Keratinocyte (primary cell): ENCODE data around the gene DCDC1. TPM values are rescaled to one million over a fixed set of nuclear protein-coding genes. Genes with fewer than 3 reads are reported as not detected.
A peak's percentile ranks its signal among the peaks of the same experiment; 100 is the strongest.

Experiments
- DNase-seq: peaks from one replicate; pipeline ENCODE4 v3.0.0-alpha.2; 2011; ENCODE audit warnings: low read depth, missing footprints, low spot score
- FAIRE-seq: peaks from 2 replicates; lab custom pipeline; 2011; peaks lifted over from hg19 to GRCh38; lab: Jason Lieb, UNC
- H2AFZ ChIP-seq: 2 replicates; pipeline ENCODE4 v1.6.0; 2012; ENCODE audit warnings: low read length, control low read depth, inconsistent platforms; ENCODE audit not compliant: control insufficient read depth
- H3K27ac ChIP-seq: 2 replicates; pipeline ENCODE4 v1.5.1; 2011; ENCODE audit warnings: low read length; ENCODE audit not compliant: control insufficient read depth, insufficient read depth
- H3K27me3 ChIP-seq: 3 replicates; pipeline ENCODE4 v1.6.0; 2011; ENCODE audit warnings: low read length; ENCODE audit not compliant: control insufficient read depth, insufficient read depth; ENCODE audit errors: extremely low read depth
- H3K36me3 ChIP-seq, 2 experiments: 2 replicates in 1 of 2; 3 replicates in 1 of 2; pipeline ENCODE4 v1.5.1; 2011; ENCODE audit warnings: low read length in 2 of 2, mild to moderate bottlenecking in 1 of 2; ENCODE audit not compliant: control insufficient read depth in 2 of 2, insufficient read depth in 2 of 2; ENCODE audit errors: extremely low read depth in 1 of 2
- H3K4me1 ChIP-seq: 3 replicates; pipeline ENCODE4 v1.5.1; 2011; ENCODE audit warnings: low read length; ENCODE audit not compliant: control insufficient read depth, insufficient read depth; ENCODE audit errors: extremely low read depth
- H3K4me2 ChIP-seq: 3 replicates; pipeline ENCODE4 v1.6.0; 2011; ENCODE audit warnings: low read depth, low read length; ENCODE audit not compliant: control insufficient read depth, insufficient read depth; ENCODE audit errors: extremely low read depth
- H3K4me3 ChIP-seq, 3 experiments: fragments of 200-600 bp in 1 of 3; sonication (generic) in 1 of 3; 2 replicates in 2 of 3; 3 replicates in 1 of 3; pipeline ENCODE4 v1.5.1; 2011 to 2016; ENCODE audit warnings: low read length in 3 of 3, mild to moderate bottlenecking in 3 of 3, control low read depth in 2 of 3, inconsistent platforms in 1 of 3, low read depth in 1 of 3, mixed read lengths in 1 of 3, mixed run types in 1 of 3, moderate library complexity in 1 of 3; ENCODE audit not compliant: control insufficient read depth in 2 of 3, insufficient read depth in 2 of 3; ENCODE audit errors: extremely low read depth in 1 of 3
- H3K79me2 ChIP-seq: 2 replicates; pipeline ENCODE4 v1.6.0; 2012; ENCODE audit warnings: low read length; ENCODE audit not compliant: control insufficient read depth, insufficient read depth
- H3K9ac ChIP-seq: 3 replicates; pipeline ENCODE4 v1.6.0; 2011; ENCODE audit warnings: low read length; ENCODE audit not compliant: control insufficient read depth, insufficient read depth; ENCODE audit errors: extremely low read depth
- H3K9me1 ChIP-seq: 3 replicates; pipeline ENCODE4 v1.6.0; 2011; ENCODE audit warnings: low read length; ENCODE audit not compliant: control insufficient read depth, insufficient read depth; ENCODE audit errors: extremely low read depth
- H3K9me3 ChIP-seq: 2 replicates; pipeline ENCODE4 v1.5.1; 2012; ENCODE audit warnings: low read depth, low read length; ENCODE audit not compliant: control insufficient read depth
- H4K20me1 ChIP-seq: 3 replicates; pipeline ENCODE4 v1.6.0; 2011; ENCODE audit warnings: low read length; ENCODE audit not compliant: control insufficient read depth, insufficient read depth; ENCODE audit errors: extremely low read depth
- CTCF ChIP-seq, 3 experiments: IDR thresholded peaks in 1 of 3; conservative IDR thresholded peaks in 1 of 3; optimal IDR thresholded peaks in 1 of 3; 2 replicates in 2 of 3; 3 replicates in 1 of 3; pipeline versions ENCODE3 to v1.5.1; 2011; ENCODE audit warnings: low read length in 3 of 3, mild to moderate bottlenecking in 3 of 3, moderate library complexity in 2 of 3, control low read depth in 1 of 3, inconsistent platforms in 1 of 3; ENCODE audit not compliant: insufficient read depth in 2 of 3; ENCODE audit errors: extremely low read depth in 1 of 3
- EZH2 ChIP-seq: IDR thresholded peaks from one replicate; pipeline ENCODE4 v1.6.1; 2012; ENCODE audit warnings: inconsistent platforms, mild to moderate bottlenecking, low read length, moderate library complexity
- dilution Hi-C: fragments of 300-500 bp; cut with MboI; formaldehyde crosslinking; loops from one replicate; pipeline ENCODE4 v1.7.0; 2020; ENCODE audit warnings: low sequenced_read_pairs; ENCODE audit not compliant: extremely low pct_ligation_motif_present
- polyA plus RNA-seq, 5 experiments: library from polyadenylated mRNA; depleted of rRNA in 3 of 5; stranded (reverse) in 3 of 5; stranded (forward) in 1 of 5; unstranded in 1 of 5; fragments of >200 nt; gene quantifications; 1 replicate in 1 of 5; 2 replicates in 3 of 5; 3 replicates in 1 of 5; pipeline versions ENCODE4 v1.2.1 to v1.2.3, GENCODE V29; 2011 to 2012; ENCODE audit warnings: missing spikeins in 2 of 5, low read depth in 1 of 5, low replicate concordance in 1 of 5

Gene DCDC1
- polyA plus RNA-seq, 1 donor (not counting 4 experiments of a cell fraction or from before 2014, with no cell fraction given): 0.08 TPM

DNA sequence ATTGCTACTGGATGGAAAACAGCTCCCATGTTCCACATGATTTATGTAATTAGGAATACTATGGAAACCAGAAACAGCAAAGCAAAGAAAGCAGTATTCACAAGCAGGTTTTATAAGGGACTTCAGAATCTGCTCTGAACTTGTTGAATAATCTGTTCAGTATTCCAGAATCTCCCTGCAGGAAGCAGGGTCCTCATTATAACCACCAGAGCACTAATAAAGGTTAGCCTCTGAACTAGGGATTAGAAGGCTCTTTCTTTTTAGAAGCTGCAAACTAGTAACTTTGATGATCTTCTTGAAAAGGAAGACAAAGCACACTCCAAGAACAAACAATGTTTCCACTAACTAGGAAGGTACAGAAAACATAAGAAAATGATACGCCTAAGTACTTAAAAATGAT, 125.8 kb downstream of the DCDC1 start:
- Histone ChIP-seq H3K9ac (no peak overlapping the region), H3K9me1 (no peaks in the 10 kb centered on the region), H2AFZ (no peak overlapping the region), H4K20me1 (no peaks in the 10 kb centered on the region), H3K4me1 (no peaks in the 10 kb centered on the region), H3K79me2 (no peaks in the 10 kb centered on the region), H3K4me2 (no peak overlapping the region), H3K9me3 (no peaks in the 10 kb centered on the region), H3K27ac (no peak overlapping the region), H3K27me3 (no peaks in the 10 kb centered on the region), H3K4me3 (no peak overlapping the region), H3K36me3 (no peaks in the 10 kb centered on the region)
- TF ChIP-seq CTCF (optimal IDR thresholded peaks at IDR 0.05 in 1 of 3, IDR thresholded peaks at IDR 0.05 in 1 of 3, conservative IDR thresholded peaks at IDR 0.05 in 1 of 3; ENCODE audit: extremely low read depth in 1 of 3, insufficient read depth in 2 of 3, low read length in 3 of 3) (no peak), EZH2 (no peak)
- FAIRE-seq (no peak), DNase-seq (no peak)
- dilution Hi-C loops: no loop called here

DNA sequence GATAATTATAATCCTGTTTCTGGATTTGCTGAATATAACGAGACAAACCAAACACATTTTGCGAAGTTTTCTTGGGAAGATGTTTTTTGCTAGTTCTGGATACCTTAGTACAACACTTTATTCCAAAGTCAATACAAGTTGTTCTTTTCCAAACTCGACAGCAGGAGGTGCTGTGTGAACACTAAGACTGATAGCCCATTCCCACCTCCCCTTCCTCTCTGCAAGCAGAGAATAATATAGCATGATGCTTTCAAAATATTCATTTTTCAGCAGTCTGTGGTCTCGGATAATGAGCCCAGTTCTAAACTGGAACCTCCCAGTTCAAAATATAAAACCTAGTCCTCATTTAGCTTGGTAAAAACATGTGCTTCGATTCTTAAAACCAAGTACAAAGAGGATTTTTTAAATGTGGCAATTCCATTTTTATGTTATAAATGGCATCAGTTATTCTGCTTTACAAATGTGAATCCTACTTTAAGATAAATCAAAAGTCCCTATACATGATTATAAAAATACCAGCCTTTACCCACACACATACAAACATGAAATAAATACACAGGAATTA, 129.1 kb downstream of the DCDC1 start:
- no peak for FAIRE-seq
- Histone ChIP-seq H2AFZ (no peak overlapping the region), H3K79me2 (no peaks in the 10 kb centered on the region), H3K9me3 (no peaks in the 10 kb centered on the region), H4K20me1 (no peaks in the 10 kb centered on the region), H3K27me3 (no peaks in the 10 kb centered on the region), H3K36me3 (no peaks in the 10 kb centered on the region), H3K4me3 (no peak overlapping the region), H3K9me1 (no peaks in the 10 kb centered on the region), H3K27ac (no peak overlapping the region), H3K9ac (no peak overlapping the region), H3K4me2 (no peak overlapping the region), H3K4me1 (no peaks in the 10 kb centered on the region)
- dilution Hi-C loops: no loop called here
- TF ChIP-seq EZH2 (no peak), CTCF (optimal IDR thresholded peaks at IDR 0.05 in 1 of 3, IDR thresholded peaks at IDR 0.05 in 1 of 3, conservative IDR thresholded peaks at IDR 0.05 in 1 of 3; ENCODE audit: extremely low read depth in 1 of 3, insufficient read depth in 2 of 3, low read length in 3 of 3) (peak; percentile 53 to 66 (median 60))
- peak; percentile 7 for DNase-seq
